ENCODE results near the gene ARL14EP.

The ARL14EP gene

GRCh38 chr11:30326906-30327305 lies 4.0 kb downstream of the ARL14EP start:
- no CpG with 5 or more reads among the region's 2 CpGs for WGBS, 2 experiments (ENCODE audit: insufficient coverage in 2 of 2)
- H3K4me3 ChIP-seq (ENCODE audit: extremely low read depth, insufficient read depth, low read length, poor library complexity, severe bottlenecking), result no peak overlapping the region
- no peaks in the 10 kb centered on the region for H3K9me3 ChIP-seq (ENCODE audit: control insufficient read depth, low read length)
- peaks cover 11% of the 10 kb centered on the region for H3K36me3 ChIP-seq (ENCODE audit: control insufficient read depth, insufficient read depth, low read length)
- H3K27ac ChIP-seq (ENCODE audit: low read depth, low read length, severe bottlenecking), result no peak overlapping the region
- peaks cover 13% of the 10 kb centered on the region for H3K4me1 ChIP-seq (ENCODE audit: control insufficient read depth, insufficient read depth, low read length, poor library complexity, severe bottlenecking)

GRCh38 chr11:30328681-30329080 lies 5.8 kb downstream of the ARL14EP start:
- Histone ChIP-seq H3K4me3 (ENCODE audit: extremely low read depth, insufficient read depth, low read length, poor library complexity, severe bottlenecking) (no peak overlapping the region), H3K4me1 (ENCODE audit: control insufficient read depth, insufficient read depth, low read length, poor library complexity, severe bottlenecking) (peaks cover 13% of the 10 kb centered on the region), H3K9me3 (ENCODE audit: control insufficient read depth, low read length) (no peaks in the 10 kb centered on the region), H3K27ac (ENCODE audit: low read depth, low read length, severe bottlenecking) (no peak overlapping the region), H3K36me3 (ENCODE audit: control insufficient read depth, insufficient read depth, low read length) (peaks cover 22% of the 10 kb centered on the region)

GRCh38 chr11:30329150-30329940 lies 6.4 kb downstream of the ARL14EP start:
- Histone ChIP-seq H3K36me3 (ENCODE audit: control insufficient read depth, insufficient read depth, low read length) (peaks cover 29% of the 10 kb centered on the region), H3K4me3 (ENCODE audit: extremely low read depth, insufficient read depth, low read length, poor library complexity, severe bottlenecking) (no peak overlapping the region), H3K27ac (ENCODE audit: low read depth, low read length, severe bottlenecking) (no peak overlapping the region), H3K4me1 (ENCODE audit: control insufficient read depth, insufficient read depth, low read length, poor library complexity, severe bottlenecking) (peaks cover 12% of the 10 kb centered on the region), H3K9me3 (ENCODE audit: control insufficient read depth, low read length) (no peaks in the 10 kb centered on the region)
- no CpG with 5 or more reads among the region's 4 CpGs for WGBS, 2 experiments (ENCODE audit: insufficient coverage in 2 of 2)

- Histone ChIP-seq H3K4me3 (ENCODE audit: extremely low read depth, insufficient read depth, low read length, poor library complexity, severe bottlenecking) (no peak overlapping the region), H3K9me3 (ENCODE audit: control insufficient read depth, low read length) (no peaks in the 10 kb centered on the region), H3K4me1 (ENCODE audit: control insufficient read depth, insufficient read depth, low read length, poor library complexity, severe bottlenecking) (no peaks in the 10 kb centered on the region), H3K36me3 (ENCODE audit: control insufficient read depth, insufficient read depth, low read length) (peaks cover 61% of the 10 kb centered on the region), H3K27ac (ENCODE audit: low read depth, low read length, severe bottlenecking) (no peak overlapping the region)
- WGBS, 2 experiments (ENCODE audit: insufficient coverage in 2 of 2), result 100% methylated on average over 1 of the region's 3 CpGs; no CpG with 5 or more reads in 1 of the 2 experiments
These were observed 10.5 kb downstream of the ARL14EP start for GRCh38 chr11:30333405-30333804.

GRCh38 chr11:30342736-30343166 lies 19.8 kb downstream of the ARL14EP start:
- no peaks in the 10 kb centered on the region for H3K9me3 ChIP-seq (ENCODE audit: control insufficient read depth, low read length)
- no peaks in the 10 kb centered on the region for H3K4me1 ChIP-seq (ENCODE audit: control insufficient read depth, insufficient read depth, low read length, poor library complexity, severe bottlenecking)
- WGBS, 2 experiments (ENCODE audit: insufficient coverage in 2 of 2), result no CpG with 5 or more reads among the region's 1 CpG
- H3K4me3 ChIP-seq (ENCODE audit: extremely low read depth, insufficient read depth, low read length, poor library complexity, severe bottlenecking), result no peak overlapping the region
- H3K27ac ChIP-seq (ENCODE audit: low read depth, low read length, severe bottlenecking), result no peak overlapping the region
- peaks cover 12% of the 10 kb centered on the region for H3K36me3 ChIP-seq (ENCODE audit: control insufficient read depth, insufficient read depth, low read length)

- Histone ChIP-seq H3K9me3 (ENCODE audit: control insufficient read depth, low read length) (no peaks in the 10 kb centered on the region), H3K4me1 (ENCODE audit: control insufficient read depth, insufficient read depth, low read length, poor library complexity, severe bottlenecking) (no peaks in the 10 kb centered on the region)
These were observed 21.2 kb downstream of the ARL14EP start for GRCh38 chr11:30344085-30344484.

GRCh38 chr11:30345644-30346043 lies 22.7 kb downstream of the ARL14EP start:
- Histone ChIP-seq H3K4me3 (ENCODE audit: extremely low read depth, insufficient read depth, low read length, poor library complexity, severe bottlenecking) (no peak overlapping the region), H3K27ac (ENCODE audit: low read depth, low read length, severe bottlenecking) (no peak overlapping the region), H3K4me1 (ENCODE audit: control insufficient read depth, insufficient read depth, low read length, poor library complexity, severe bottlenecking) (no peaks in the 10 kb centered on the region), H3K9me3 (ENCODE audit: control insufficient read depth, low read length) (no peaks in the 10 kb centered on the region), H3K36me3 (ENCODE audit: control insufficient read depth, insufficient read depth, low read length) (peaks cover 2% of the 10 kb centered on the region)
- WGBS, 2 experiments (ENCODE audit: insufficient coverage in 2 of 2), result 100% methylated on average over 1 of the region's 4 CpGs; no CpG with 5 or more reads in 1 of the 2 experiments

More at GRCh38 chr11:30344085-30344484, 21.2 kb downstream of the ARL14EP start:
- Histone ChIP-seq H3K4me3 (ENCODE audit: extremely low read depth, insufficient read depth, low read length, poor library complexity, severe bottlenecking) (no peak overlapping the region), H3K27ac (ENCODE audit: low read depth, low read length, severe bottlenecking) (no peak overlapping the region), H3K36me3 (ENCODE audit: control insufficient read depth, insufficient read depth, low read length) (peaks cover 9% of the 10 kb centered on the region)

GRCh38 chr11:30346068-30346688 lies 23.3 kb downstream of the ARL14EP start:
- H3K36me3 ChIP-seq (ENCODE audit: control insufficient read depth, insufficient read depth, low read length), result no peaks in the 10 kb centered on the region

GRCh38 chr11:30348035-30348434 lies 25.1 kb downstream of the ARL14EP start:
- Histone ChIP-seq H3K4me3 (ENCODE audit: extremely low read depth, insufficient read depth, low read length, poor library complexity, severe bottlenecking) (no peak overlapping the region), H3K36me3 (ENCODE audit: control insufficient read depth, insufficient read depth, low read length) (no peaks in the 10 kb centered on the region), H3K27ac (ENCODE audit: low read depth, low read length, severe bottlenecking) (no peak overlapping the region), H3K9me3 (ENCODE audit: control insufficient read depth, low read length) (no peaks in the 10 kb centered on the region), H3K4me1 (ENCODE audit: control insufficient read depth, insufficient read depth, low read length, poor library complexity, severe bottlenecking) (no peaks in the 10 kb centered on the region)

More at GRCh38 chr11:30346068-30346688, 23.3 kb downstream of the ARL14EP start:
- Histone ChIP-seq H3K27ac (ENCODE audit: low read depth, low read length, severe bottlenecking) (no peak overlapping the region), H3K9me3 (ENCODE audit: control insufficient read depth, low read length) (no peaks in the 10 kb centered on the region), H3K4me1 (ENCODE audit: control insufficient read depth, insufficient read depth, low read length, poor library complexity, severe bottlenecking) (no peaks in the 10 kb centered on the region), H3K4me3 (ENCODE audit: extremely low read depth, insufficient read depth, low read length, poor library complexity, severe bottlenecking) (no peak overlapping the region)
- WGBS, 2 experiments (ENCODE audit: insufficient coverage in 2 of 2), result no CpG with 5 or more reads among the region's 5 CpGs

- 100% methylated on average over 1 of the region's 3 CpGs; no CpG with 5 or more reads in 1 of the 2 experiments for WGBS, 2 experiments (ENCODE audit: insufficient coverage in 2 of 2)
These were observed 27.0 kb downstream of the ARL14EP start for GRCh38 chr11:30349885-30350284.

GRCh38 chr11:30350384-30350783 lies 27.5 kb downstream of the ARL14EP start:
- 86 to 93% methylated on average over 1 to 2 of the region's 3 CpGs for WGBS, 2 experiments (ENCODE audit: insufficient coverage in 2 of 2)
- Histone ChIP-seq H3K4me1 (ENCODE audit: control insufficient read depth, insufficient read depth, low read length, poor library complexity, severe bottlenecking) (no peaks in the 10 kb centered on the region), H3K36me3 (ENCODE audit: control insufficient read depth, insufficient read depth, low read length) (no peaks in the 10 kb centered on the region), H3K27ac (ENCODE audit: low read depth, low read length, severe bottlenecking) (no peak overlapping the region), H3K9me3 (ENCODE audit: control insufficient read depth, low read length) (no peaks in the 10 kb centered on the region), H3K4me3 (ENCODE audit: extremely low read depth, insufficient read depth, low read length, poor library complexity, severe bottlenecking) (no peak overlapping the region)

More at GRCh38 chr11:30349885-30350284, 27.0 kb downstream of the ARL14EP start:
- H3K4me1 ChIP-seq (ENCODE audit: control insufficient read depth, insufficient read depth, low read length, poor library complexity, severe bottlenecking), result no peaks in the 10 kb centered on the region
- no peak overlapping the region for H3K27ac ChIP-seq (ENCODE audit: low read depth, low read length, severe bottlenecking)
- no peaks in the 10 kb centered on the region for H3K36me3 ChIP-seq (ENCODE audit: control insufficient read depth, insufficient read depth, low read length)
- H3K4me3 ChIP-seq (ENCODE audit: extremely low read depth, insufficient read depth, low read length, poor library complexity, severe bottlenecking), result no peak overlapping the region
- H3K9me3 ChIP-seq (ENCODE audit: control insufficient read depth, low read length), result no peaks in the 10 kb centered on the region

Measured in mesodermal cell (in vitro differentiated cells).